ENCODE results near the gene CATSPERZ. TPM values are rescaled to one million over a fixed set of nuclear protein-coding genes. Genes with fewer than 3 reads are reported as not detected.
"Not testable (repeated sequence)": the region's sequence is repeated elsewhere in the genome, so short reads cannot be mapped to it uniquely, and the experiment has no call there.

CATSPERZ gene
- total and polyA plus RNA-seq, 7 experiments from 2014 or later, result 0.60 TPM; not detected in 6

- Mint-ChIP-seq H3K4me3 (no peak overlapping the region), H3K9me3 (peaks cover 0 to 4% (median 0%) of the 10 kb centered on the region in 11 donors), H3K27me3 (no peaks in the 10 kb centered on the region), H3K36me3 (peaks cover 0 to 18% (median 6%) of the 10 kb centered on the region in 5 donors), H3K27ac (no peak overlapping the region), H3K4me1 (peaks cover 8 to 19% (median 16%) of the 10 kb centered on the region in 7 donors)
- ChIA-PET CTCF (no interaction called here), POLR2A (no interaction called here)
- Histone ChIP-seq H3K36me3 (ENCODE audit: control insufficient read depth in 2 of 3, insufficient read depth in 3 of 3, low read length in 3 of 3) (peaks cover 0 to 30% (median 0%) of the 10 kb centered on the region in 3 experiments), H3K9me3 (ENCODE audit: control insufficient read depth in 2 of 3, low read length in 3 of 3) (no peaks in the 10 kb centered on the region), H3K27me3 (ENCODE audit: control insufficient read depth in 2 of 2, insufficient read depth in 2 of 2, low read length in 2 of 2) (no peaks in the 10 kb centered on the region), H3K27ac (ENCODE audit: low read depth, low read length) (no peak overlapping the region), H3K4me1 (ENCODE audit: control insufficient read depth in 2 of 2, insufficient read depth in 2 of 2, low read length in 2 of 2) (peaks cover 4 to 10% of the 10 kb centered on the region in 2 donors), H3K4me3 (ENCODE audit: low read length) (no peak overlapping the region)
- intact Hi-C loops (cut with micrococcal nuclease), result no loop called here
- DNase-seq (no peak), ATAC-seq (no peak)
These were observed 22.7 kb downstream of the CATSPERZ start for GRCh38 chr11:64322925-64323260.

- H3K9me3 ChIP-seq (ENCODE audit: control insufficient read depth in 2 of 3, low read length in 3 of 3), result no peaks in the 10 kb centered on the region
- peaks cover 4 to 10% of the 10 kb centered on the region in 2 donors for H3K4me1 ChIP-seq (ENCODE audit: control insufficient read depth in 2 of 2, insufficient read depth in 2 of 2, low read length in 2 of 2)
- H3K36me3 Mint-ChIP-seq, result peaks cover 0 to 18% (median 6%) of the 10 kb centered on the region in 5 donors
- POLR2A ChIA-PET, result no interaction called here
- H3K4me3 ChIP-seq (ENCODE audit: low read length), result no peak overlapping the region
- peaks cover 0 to 30% (median 0%) of the 10 kb centered on the region in 3 experiments for H3K36me3 ChIP-seq (ENCODE audit: control insufficient read depth in 2 of 3, insufficient read depth in 3 of 3, low read length in 3 of 3)
- H3K27me3 Mint-ChIP-seq, result no peaks in the 10 kb centered on the region
- H3K4me3 Mint-ChIP-seq, result no peak overlapping the region
- no peaks in the 10 kb centered on the region for H3K27me3 ChIP-seq (ENCODE audit: control insufficient read depth in 2 of 2, insufficient read depth in 2 of 2, low read length in 2 of 2)
- H3K27ac ChIP-seq (ENCODE audit: low read depth, low read length), result no peak overlapping the region
- DNase-seq, result no peak
- CTCF ChIA-PET, result interaction anchor here (1.0 kb wide), 1 partner anchor 8 kb away, joined by 3 read pairs; no protein-coding TSS in a partner anchor
- intact Hi-C loops (cut with micrococcal nuclease), result no loop called here
- peaks cover 0 to 4% (median 0%) of the 10 kb centered on the region in 11 donors for H3K9me3 Mint-ChIP-seq
- peak overlapping the region in 1 of 9 donors; percentile 41 for H3K27ac Mint-ChIP-seq
- H3K4me1 Mint-ChIP-seq, result peaks cover 8 to 17% (median 14%) of the 10 kb centered on the region in 7 donors
- no peak for ATAC-seq
These were observed 23.2 kb downstream of the CATSPERZ start for GRCh38 chr11:64323373-64323772.

DNA sequence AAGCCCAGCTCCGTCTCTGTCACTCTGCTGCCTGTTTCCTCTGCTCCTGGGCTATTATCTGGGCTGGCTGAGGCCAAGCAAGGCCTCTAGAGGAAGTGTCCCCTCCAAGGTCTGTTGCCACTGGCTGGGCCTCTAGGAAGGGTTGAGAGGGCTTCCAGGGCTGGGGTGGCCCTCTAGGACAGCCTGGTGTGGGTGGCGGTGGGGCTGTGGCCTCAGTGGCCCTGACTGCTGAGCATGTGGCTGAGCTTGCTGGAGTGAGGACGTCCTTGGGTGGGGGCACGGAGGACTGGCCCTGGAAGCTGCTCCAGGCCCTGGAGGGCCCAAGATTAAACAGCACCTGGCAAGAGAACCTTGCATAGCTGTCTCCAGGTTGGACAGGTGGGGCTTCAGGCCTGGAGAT is 23.8 kb downstream of the CATSPERZ start:
- H3K27me3 Mint-ChIP-seq; H3K27me3 ChIP-seq (ENCODE audit: control insufficient read depth in 2 of 2, insufficient read depth in 2 of 2, low read length in 2 of 2); H3K27ac ChIP-seq (ENCODE audit: low read depth, low read length); intact Hi-C loops (cut with micrococcal nuclease); DNase-seq; POLR2A ChIA-PET; ATAC-seq; H3K4me3 Mint-ChIP-seq; H3K9me3 Mint-ChIP-seq; H3K4me3 ChIP-seq (ENCODE audit: low read length); H3K9me3 ChIP-seq (ENCODE audit: control insufficient read depth in 2 of 3, low read length in 3 of 3); H3K4me1 ChIP-seq (ENCODE audit: control insufficient read depth in 2 of 2, insufficient read depth in 2 of 2, low read length in 2 of 2): not testable (repeated sequence)
- CTCF ChIA-PET, result interaction anchor here (1.0 kb wide), 1 partner anchor 8 kb away, joined by 3 read pairs; no protein-coding TSS in a partner anchor
- Mint-ChIP-seq H3K36me3 (peaks cover 0 to 18% (median 6%) of the 10 kb centered on the region in 5 donors), H3K4me1 (peaks cover 5 to 14% (median 11%) of the 10 kb centered on the region in 7 donors), H3K27ac (peak overlapping the region in 1 of 9 donors; percentile 41)
- H3K36me3 ChIP-seq (ENCODE audit: control insufficient read depth in 2 of 3, insufficient read depth in 3 of 3, low read length in 3 of 3), result peaks cover 0 to 30% (median 0%) of the 10 kb centered on the region in 3 experiments

- H3K9me3 ChIP-seq (ENCODE audit: control insufficient read depth in 2 of 3, low read length in 3 of 3), result no peaks in the 10 kb centered on the region
- no peak overlapping the region for H3K27ac ChIP-seq (ENCODE audit: low read depth, low read length)
- no peaks in the 10 kb centered on the region for H3K27me3 Mint-ChIP-seq
- H3K4me3 ChIP-seq (ENCODE audit: low read length), result no peak overlapping the region
- H3K9me3 Mint-ChIP-seq, result peaks cover 0 to 4% (median 0%) of the 10 kb centered on the region in 11 donors
- DNase-seq (no peak), ATAC-seq (no peak)
- POLR2A ChIA-PET, result no interaction called here
- peaks cover 0 to 18% (median 4%) of the 10 kb centered on the region in 5 donors for H3K36me3 Mint-ChIP-seq
- intact Hi-C loops (cut with micrococcal nuclease), result no loop called here
- H3K27ac Mint-ChIP-seq, result no peak overlapping the region
- no peak overlapping the region for H3K4me3 Mint-ChIP-seq
- peaks cover 0 to 30% (median 0%) of the 10 kb centered on the region in 3 experiments for H3K36me3 ChIP-seq (ENCODE audit: control insufficient read depth in 2 of 3, insufficient read depth in 3 of 3, low read length in 3 of 3)
- CTCF ChIA-PET, result interaction anchor here (0.9 kb wide), 1 partner anchor 13 kb away, joined by 5 read pairs; no protein-coding TSS in a partner anchor
- H3K4me1 Mint-ChIP-seq, result peaks cover 0 to 9% (median 5%) of the 10 kb centered on the region in 7 donors
- H3K4me1 ChIP-seq (ENCODE audit: control insufficient read depth in 2 of 2, insufficient read depth in 2 of 2, low read length in 2 of 2), result no peaks in the 10 kb centered on the region
- H3K27me3 ChIP-seq (ENCODE audit: control insufficient read depth in 2 of 2, insufficient read depth in 2 of 2, low read length in 2 of 2), result no peaks in the 10 kb centered on the region
These were observed 24.7 kb downstream of the CATSPERZ start for GRCh38 chr11:64324692-64325469.

DNA sequence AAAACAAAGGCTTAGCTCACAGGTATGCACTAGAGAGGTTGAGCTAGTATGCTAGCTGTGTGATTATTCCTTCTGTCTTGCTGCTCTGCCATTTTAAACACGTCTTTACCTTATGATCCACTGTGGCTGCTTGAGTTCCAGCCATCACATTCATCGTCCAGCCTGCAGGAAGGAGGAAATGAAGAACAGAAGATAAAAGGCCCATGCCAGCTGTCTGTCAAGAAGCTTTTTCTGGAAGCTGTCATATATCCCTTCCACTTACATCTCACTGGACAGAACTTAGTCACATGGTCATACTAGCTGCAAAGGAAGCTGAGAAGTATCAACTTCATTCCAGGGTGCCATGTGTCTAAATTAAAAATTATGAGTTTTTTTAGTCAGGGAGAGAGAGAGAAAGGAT is 27.2 kb downstream of the CATSPERZ start:
- no peak for ATAC-seq
- Mint-ChIP-seq H3K4me3 (no peak overlapping the region), H3K4me1 (peaks cover 0 to 12% (median 7%) of the 10 kb centered on the region in 7 donors), H3K27ac (no peak overlapping the region), H3K36me3 (no peaks in the 10 kb centered on the region), H3K9me3 (peaks cover 0 to 4% (median 0%) of the 10 kb centered on the region in 11 donors), H3K27me3 (no peaks in the 10 kb centered on the region)
- ChIA-PET POLR2A (no interaction called here), CTCF (no interaction called here)
- peaks cover 0 to 10% (median 0%) of the 10 kb centered on the region in 3 experiments for H3K36me3 ChIP-seq (ENCODE audit: control insufficient read depth in 2 of 3, insufficient read depth in 3 of 3, low read length in 3 of 3)
- no peaks in the 10 kb centered on the region for H3K27me3 ChIP-seq (ENCODE audit: control insufficient read depth in 2 of 2, insufficient read depth in 2 of 2, low read length in 2 of 2)
- DNase-seq, result no peak
- no peak overlapping the region for H3K4me3 ChIP-seq (ENCODE audit: low read length)
- intact Hi-C loops (cut with micrococcal nuclease), result no loop called here
- no peak overlapping the region for H3K27ac ChIP-seq (ENCODE audit: low read depth, low read length)
- H3K4me1 ChIP-seq (ENCODE audit: control insufficient read depth in 2 of 2, insufficient read depth in 2 of 2, low read length in 2 of 2), result peaks cover 4 to 8% of the 10 kb centered on the region in 2 donors
- no peaks in the 10 kb centered on the region for H3K9me3 ChIP-seq (ENCODE audit: control insufficient read depth in 2 of 3, low read length in 3 of 3)

DNA sequence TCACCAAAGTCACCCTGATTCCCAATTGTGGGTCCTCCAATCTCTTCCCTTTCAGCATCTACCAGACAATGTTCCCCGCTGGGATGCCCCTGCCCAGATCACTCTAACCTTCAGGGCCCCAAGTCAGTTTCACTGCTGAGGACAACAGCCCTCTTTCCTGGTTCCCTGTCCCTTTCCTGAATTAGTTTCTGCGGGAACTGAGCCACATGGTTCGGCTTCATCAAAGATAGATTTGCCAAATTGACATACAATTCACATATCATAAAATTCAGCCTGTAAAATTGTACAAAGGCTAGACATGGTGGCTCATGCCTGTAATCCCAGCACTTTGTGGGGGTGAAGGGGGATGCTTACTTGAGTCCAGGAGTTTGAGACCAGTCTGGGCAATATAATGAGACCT is 27.8 kb downstream of the CATSPERZ start:
- CTCF ChIA-PET, result no interaction called here
- no peak for ATAC-seq
- H3K4me1 Mint-ChIP-seq, result peaks cover 0 to 12% (median 7%) of the 10 kb centered on the region in 7 donors
- POLR2A ChIA-PET, result no interaction called here
- Histone ChIP-seq H3K27ac (ENCODE audit: low read depth, low read length) (no peak overlapping the region), H3K27me3 (ENCODE audit: control insufficient read depth in 2 of 2, insufficient read depth in 2 of 2, low read length in 2 of 2) (no peaks in the 10 kb centered on the region), H3K9me3 (ENCODE audit: control insufficient read depth in 2 of 3, low read length in 3 of 3) (no peaks in the 10 kb centered on the region), H3K36me3 (ENCODE audit: control insufficient read depth in 2 of 3, insufficient read depth in 3 of 3, low read length in 3 of 3) (peaks cover 0 to 3% (median 0%) of the 10 kb centered on the region in 3 experiments), H3K4me3 (ENCODE audit: low read length) (no peak overlapping the region), H3K4me1 (ENCODE audit: control insufficient read depth in 2 of 2, insufficient read depth in 2 of 2, low read length in 2 of 2) (peaks cover 4 to 8% of the 10 kb centered on the region in 2 donors)
- peaks cover 0 to 4% (median 0%) of the 10 kb centered on the region in 11 donors for H3K9me3 Mint-ChIP-seq
- H3K27ac Mint-ChIP-seq, result no peak overlapping the region
- H3K4me3 Mint-ChIP-seq, result no peak overlapping the region
- no peak for DNase-seq
- intact Hi-C loops (cut with micrococcal nuclease), result no loop called here
- H3K36me3 Mint-ChIP-seq, result no peaks in the 10 kb centered on the region
- no peaks in the 10 kb centered on the region for H3K27me3 Mint-ChIP-seq

Data from naive thymus-derived CD4-positive, alpha-beta T cell (primary cell).